Cardiac fibroblast (primary cell): ENCODE measurements around the gene ADCY5.

Experiments
- DNase-seq, 2 donors: peaks; one replicate each; pipeline versions ENCODE4 v3.0.0 to v3.0.0-alpha.2; 2010; ENCODE audit warnings: low read depth in 2 of 2
- H3K4me3 ChIP-seq, 2 donors: replicated peaks in 1 of 2; 1 replicate in 1 of 2; 2 replicates in 1 of 2; pipeline ENCODE4 v1.5.1; 2011; ENCODE audit warnings: low read depth in 2 of 2, low read length in 2 of 2, mild to moderate bottlenecking in 2 of 2, moderate library complexity in 1 of 2
- TF ChIP-seq, protein P1 (sequence below): IDR thresholded peaks from one replicate; pipeline ENCODE4 v1.5.1; 2011; ENCODE audit warnings: low read depth, mild to moderate bottlenecking, low read length, inconsistent platforms

Gene ADCY5

DNA sequence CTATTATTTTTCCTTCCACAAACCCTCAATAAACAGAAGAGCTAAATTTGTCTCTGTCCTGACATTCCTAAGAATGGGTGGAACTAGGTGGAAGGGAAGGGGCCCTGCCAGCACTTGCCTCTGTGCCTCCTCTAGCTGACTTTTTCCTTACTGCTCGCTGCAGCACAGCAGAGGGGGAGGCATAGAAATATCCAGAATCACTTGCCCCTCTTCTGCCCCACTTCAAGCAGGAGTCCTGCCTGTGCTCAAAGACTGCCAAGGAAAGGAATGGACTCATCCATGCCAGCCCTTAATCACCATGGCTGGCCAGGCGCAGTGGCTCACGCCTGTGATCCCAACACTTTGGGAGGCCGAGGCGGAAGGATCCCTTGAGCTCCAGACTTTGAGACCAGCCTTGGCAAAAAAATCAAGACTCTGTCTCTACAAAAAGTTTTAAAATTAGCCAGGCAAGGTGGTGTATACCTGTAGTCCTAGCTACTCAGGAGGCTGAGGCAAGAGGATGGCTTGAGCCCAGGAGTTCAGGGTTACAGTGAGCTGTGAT lies 51.8 kb downstream of the ADCY5 start:
- DNase-seq = no peak
- H3K4me3 ChIP-seq = no peak overlapping the region
- TF ChIP-seq, protein P1, sequence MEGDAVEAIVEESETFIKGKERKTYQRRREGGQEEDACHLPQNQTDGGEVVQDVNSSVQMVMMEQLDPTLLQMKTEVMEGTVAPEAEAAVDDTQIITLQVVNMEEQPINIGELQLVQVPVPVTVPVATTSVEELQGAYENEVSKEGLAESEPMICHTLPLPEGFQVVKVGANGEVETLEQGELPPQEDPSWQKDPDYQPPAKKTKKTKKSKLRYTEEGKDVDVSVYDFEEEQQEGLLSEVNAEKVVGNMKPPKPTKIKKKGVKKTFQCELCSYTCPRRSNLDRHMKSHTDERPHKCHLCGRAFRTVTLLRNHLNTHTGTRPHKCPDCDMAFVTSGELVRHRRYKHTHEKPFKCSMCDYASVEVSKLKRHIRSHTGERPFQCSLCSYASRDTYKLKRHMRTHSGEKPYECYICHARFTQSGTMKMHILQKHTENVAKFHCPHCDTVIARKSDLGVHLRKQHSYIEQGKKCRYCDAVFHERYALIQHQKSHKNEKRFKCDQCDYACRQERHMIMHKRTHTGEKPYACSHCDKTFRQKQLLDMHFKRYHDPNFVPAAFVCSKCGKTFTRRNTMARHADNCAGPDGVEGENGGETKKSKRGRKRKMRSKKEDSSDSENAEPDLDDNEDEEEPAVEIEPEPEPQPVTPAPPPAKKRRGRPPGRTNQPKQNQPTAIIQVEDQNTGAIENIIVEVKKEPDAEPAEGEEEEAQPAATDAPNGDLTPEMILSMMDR = no peak

DNA sequence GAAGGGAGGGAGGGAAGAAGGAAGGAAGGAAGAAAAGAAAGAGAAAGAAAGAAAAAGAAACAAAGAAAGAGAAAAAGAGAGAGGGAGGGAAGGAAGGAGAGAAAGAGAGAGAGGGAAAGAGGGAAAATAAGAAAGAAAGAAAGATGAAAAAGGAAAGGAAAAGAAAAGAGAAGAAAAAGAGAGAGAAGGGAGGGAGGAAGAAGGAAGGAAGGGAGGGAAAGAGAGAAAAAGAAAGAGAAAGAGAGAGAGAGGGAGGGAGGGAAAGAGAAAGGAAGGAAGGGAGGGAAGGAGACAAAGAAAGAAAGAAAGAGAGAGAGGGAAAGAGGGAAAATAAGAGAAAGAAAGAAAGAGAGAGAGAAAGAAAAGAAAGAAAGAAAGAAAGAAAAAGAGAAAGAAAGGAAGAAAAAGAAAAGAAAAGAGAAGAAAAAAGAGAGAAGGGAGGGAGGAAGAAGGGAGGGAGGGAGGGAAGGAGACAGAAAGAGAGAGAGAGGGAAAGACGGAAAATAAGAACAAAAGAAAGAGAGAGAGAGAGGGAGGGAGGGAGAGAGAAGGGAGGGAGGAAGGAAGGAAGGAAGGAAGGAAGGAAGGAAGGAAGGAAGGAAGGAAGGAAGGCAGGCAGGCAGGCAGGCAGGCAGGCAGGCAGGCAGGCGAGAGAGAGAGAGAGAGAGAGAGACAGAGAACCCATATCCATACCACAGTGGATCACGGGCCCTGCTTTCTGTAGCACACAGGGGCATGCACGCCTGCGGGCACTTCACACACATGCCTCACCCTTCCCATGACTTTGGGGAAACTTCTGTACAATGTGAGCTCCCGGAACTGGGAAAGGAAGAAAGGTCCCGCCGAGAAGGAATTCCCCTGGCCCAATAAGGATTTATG lies 52.5 kb downstream of the ADCY5 start:
- H3K4me3 ChIP-seq = no peak overlapping the region
- no peak for DNase-seq
- TF ChIP-seq, protein P1 = no peak

DNA sequence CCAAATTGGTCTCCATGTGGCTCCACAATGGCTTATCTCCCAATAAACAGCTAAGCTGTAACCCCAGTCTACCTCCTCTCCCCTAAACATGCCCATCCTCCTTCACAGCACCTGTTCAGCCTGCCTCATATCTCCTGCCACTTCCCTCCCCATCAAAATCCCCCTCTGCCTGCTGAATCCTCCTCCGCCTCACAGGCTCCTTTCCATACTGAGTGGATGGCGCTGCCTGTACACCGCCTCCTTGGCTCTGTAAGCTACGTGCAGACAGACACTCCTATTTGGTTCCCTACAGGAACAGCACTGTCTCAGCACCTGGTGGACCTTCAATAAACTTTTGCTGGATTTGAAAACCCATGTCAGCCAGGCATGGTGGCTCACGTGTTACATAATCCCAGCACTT lies 53.7 kb downstream of the ADCY5 start:
- H3K4me3 ChIP-seq = no peak overlapping the region
- TF ChIP-seq, protein P1 = no peak
- no peak for DNase-seq

DNA sequence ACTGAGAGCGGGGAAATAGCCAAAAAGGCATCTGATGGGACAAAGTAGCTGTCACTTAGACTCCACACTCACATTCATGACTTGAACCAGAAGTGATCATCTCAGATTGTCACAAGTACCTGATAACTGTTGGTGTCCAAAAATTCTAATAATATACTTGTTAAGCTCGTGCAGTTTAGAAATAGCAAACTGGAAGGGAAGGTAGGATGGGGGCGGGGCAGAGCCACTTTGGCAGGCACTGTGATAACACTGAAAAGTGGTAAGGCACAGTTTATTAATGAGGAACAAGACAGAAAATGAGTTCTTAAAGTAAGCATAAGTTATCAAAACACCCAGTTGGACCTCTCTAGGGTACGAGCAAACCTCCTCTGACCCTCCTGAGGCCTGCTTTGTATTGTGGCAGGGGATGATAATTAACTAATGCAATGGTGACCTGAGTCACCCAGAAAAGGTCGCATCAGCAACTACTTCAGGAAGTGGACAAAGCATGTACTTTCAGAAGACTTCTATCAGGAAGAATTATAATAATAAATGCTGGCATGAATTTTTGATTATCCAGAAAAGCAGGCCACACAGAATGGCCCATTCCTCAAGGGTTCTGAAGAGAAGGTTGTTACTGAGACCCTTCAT lies 54.4 kb downstream of the ADCY5 start:
- TF ChIP-seq, protein P1 = no peak

DNA sequence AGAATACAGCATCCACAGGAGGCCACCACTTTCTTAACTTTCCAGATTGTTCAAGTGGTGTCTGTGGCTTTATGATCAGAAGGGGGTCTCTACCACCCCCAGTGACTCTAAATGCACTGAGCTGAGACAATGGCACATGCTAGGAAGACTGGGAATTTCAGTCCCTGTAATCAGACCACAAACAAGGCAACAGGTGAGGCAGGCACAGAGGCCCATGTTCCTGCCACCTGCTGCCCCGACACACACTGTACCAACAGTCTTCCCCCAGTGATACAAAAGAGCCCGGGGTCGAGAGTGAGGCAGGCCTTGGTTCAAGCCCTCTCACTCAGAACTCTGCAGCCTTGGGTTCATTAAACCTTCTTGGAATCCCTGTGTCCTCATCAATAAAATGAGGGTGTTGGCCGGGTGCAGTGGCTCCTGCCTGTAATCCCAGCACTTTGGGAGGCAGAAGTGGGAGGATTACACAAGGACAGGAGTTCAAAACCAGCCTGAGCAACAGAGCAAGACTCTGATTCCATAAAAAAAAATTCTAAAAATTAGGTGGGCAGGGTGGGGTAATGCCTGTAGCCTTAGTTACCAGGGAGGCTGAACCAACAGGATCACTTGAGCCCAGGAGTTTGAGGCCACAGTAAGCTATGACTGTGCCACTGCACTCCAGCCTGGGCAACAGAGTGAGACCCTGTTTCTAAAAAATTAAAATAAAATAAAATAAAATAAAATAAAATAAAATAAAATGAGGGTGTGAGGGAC lies 55.8 kb downstream of the ADCY5 start:
- H3K4me3 ChIP-seq = no peak overlapping the region
- DNase-seq = no peak
- TF ChIP-seq, protein P1 = no peak

More for the DNA sequence above, 54.4 kb downstream of the ADCY5 start:
- H3K4me3 ChIP-seq = no peak overlapping the region
- DNase-seq = no peak

DNA sequence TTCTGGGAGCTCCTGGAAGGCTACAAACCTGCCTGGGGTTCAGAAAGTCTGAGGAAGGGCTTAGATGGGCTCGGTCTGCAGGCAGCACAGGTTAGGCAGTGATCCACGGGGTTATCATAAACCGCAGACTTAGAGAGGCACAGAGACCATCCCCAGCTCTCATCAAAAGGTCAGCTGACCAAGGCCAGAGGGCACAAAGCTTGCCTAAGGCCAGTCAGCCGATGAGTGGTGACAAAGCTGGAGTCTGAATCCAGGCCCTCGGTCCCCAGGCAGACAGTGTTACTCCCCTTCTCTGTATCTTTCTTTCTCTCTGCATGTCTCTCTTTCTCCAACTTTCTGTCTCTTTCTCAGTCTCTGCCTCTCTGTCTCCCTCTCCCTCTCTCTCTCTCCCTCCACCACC lies 56.5 kb downstream of the ADCY5 start:
- no peak for DNase-seq
- TF ChIP-seq, protein P1 = no peak
- H3K4me3 ChIP-seq = no peak overlapping the region
